H7 (cell line): ENCODE data around the gene PCSK4. TPM values are rescaled to one million over a fixed set of nuclear protein-coding genes. Genes with fewer than 3 reads are reported as not detected.
A peak's percentile ranks its signal among the peaks of the same experiment; 100 is the strongest.

ENCODE experiments used
- DNase-seq: peaks from one replicate; pipeline ENCODE4 v3.0.0; 2012
- H3K27me3 ChIP-seq: 2 replicates; pipeline ENCODE4 v1.6.0; 2011; ENCODE audit warnings: mild to moderate bottlenecking, low read length; ENCODE audit not compliant: control insufficient read depth, insufficient read depth
- H3K36me3 ChIP-seq: replicated peaks from 2 replicates; pipeline ENCODE4 v1.5.1; 2011; ENCODE audit warnings: low read length; ENCODE audit not compliant: control insufficient read depth, insufficient read depth
- H3K4me3 ChIP-seq: 2 replicates; pipeline ENCODE4 v1.5.1; 2011; ENCODE audit warnings: low read depth, mild to moderate bottlenecking, control low read depth, low read length, moderate library complexity; ENCODE audit not compliant: insufficient read depth
- total RNA-seq: library from RNA; depleted of rRNA; stranded (reverse); fragments of >200 nt; shearing (Covaris generic); gene quantifications from 2 replicates; pipeline ENCODE4 v1.2.3, GENCODE V29; 2014

Gene PCSK4
- total RNA-seq, 1 experiment from 2014 or later = 5.5 TPM

- DNase-seq = peak; percentile 93
- no peaks in the 10 kb centered on the region for H3K36me3 ChIP-seq
- peak overlapping the region; percentile 39 for H3K4me3 ChIP-seq
- peaks cover 40% of the 10 kb centered on the region for H3K27me3 ChIP-seq
These were observed 23.5 kb upstream of the PCSK4 start for GRCh38 chr19:1513499-1514294.

GRCh38 chr19:1512671-1513498 lies 22.7 kb upstream of the PCSK4 start, which contains the start of gene ADAMTSL5:
Gene ADAMTSL5, minus strand, starts transcription at chr19:1513019. Its CDS starts 2,076 bp downstream, at chr19:1510943.
- Histone ChIP-seq H3K4me3 (peak within 1 kb of the TSS; percentile 39), H3K36me3 (no peaks in the 10 kb centered on the region), H3K27me3 (peaks cover 37% of the 10 kb centered on the region)
- DNase-seq = peak; percentile 90

- H3K4me3 ChIP-seq = no peak overlapping the region
- H3K36me3 ChIP-seq = no peaks in the 10 kb centered on the region
- peaks cover 37% of the 10 kb centered on the region for H3K27me3 ChIP-seq
- DNase-seq = no peak
These were observed 21.5 kb upstream of the PCSK4 start for GRCh38 chr19:1511318-1512317.

GRCh38 chr19:1510807-1511206 lies 20.7 kb upstream of the PCSK4 start:
- DNase-seq = no peak
- no peaks in the 10 kb centered on the region for H3K36me3 ChIP-seq
- peaks cover 37% of the 10 kb centered on the region for H3K27me3 ChIP-seq
- H3K4me3 ChIP-seq = no peak overlapping the region

GRCh38 chr19:1510442-1510806 lies 20.3 kb upstream of the PCSK4 start:
- Histone ChIP-seq H3K27me3 (peaks cover 37% of the 10 kb centered on the region), H3K4me3 (no peak overlapping the region), H3K36me3 (no peaks in the 10 kb centered on the region)
- DNase-seq = peak; percentile 61

- no peak overlapping the region for H3K4me3 ChIP-seq
- no peak for DNase-seq
- no peaks in the 10 kb centered on the region for H3K36me3 ChIP-seq
- H3K27me3 ChIP-seq = peaks cover 37% of the 10 kb centered on the region
These were observed 19.7 kb upstream of the PCSK4 start for GRCh38 chr19:1509602-1510441.

GRCh38 chr19:1508507-1508856 lies 18.3 kb upstream of the PCSK4 start:
- Histone ChIP-seq H3K4me3 (peak overlapping the region; percentile 31), H3K27me3 (peaks cover 42% of the 10 kb centered on the region), H3K36me3 (no peaks in the 10 kb centered on the region)
- DNase-seq = no peak

GRCh38 chr19:1507763-1508506 lies 17.8 kb upstream of the PCSK4 start:
- H3K4me3 ChIP-seq = peak overlapping the region; percentile 79
- H3K36me3 ChIP-seq = no peaks in the 10 kb centered on the region
- H3K27me3 ChIP-seq = peaks cover 42% of the 10 kb centered on the region
- peak; percentile 100 for DNase-seq

GRCh38 chr19:1507192-1507660 lies 17.1 kb upstream of the PCSK4 start:
- no peak for DNase-seq
- H3K27me3 ChIP-seq = peaks cover 37% of the 10 kb centered on the region
- no peaks in the 10 kb centered on the region for H3K36me3 ChIP-seq
- peak overlapping the region; percentile 19 for H3K4me3 ChIP-seq

GRCh38 chr19:1505991-1506881 lies 16.1 kb upstream of the PCSK4 start:
- peaks cover 29% of the 10 kb centered on the region for H3K27me3 ChIP-seq
- no peaks in the 10 kb centered on the region for H3K36me3 ChIP-seq
- DNase-seq = no peak
- no peak overlapping the region for H3K4me3 ChIP-seq

- peaks cover 20% of the 10 kb centered on the region for H3K27me3 ChIP-seq
- DNase-seq = no peak
- H3K36me3 ChIP-seq = no peaks in the 10 kb centered on the region
- H3K4me3 ChIP-seq = no peak overlapping the region
These were observed 14.9 kb upstream of the PCSK4 start for GRCh38 chr19:1505012-1505411.
